ENCODE measurements around the gene TGIF1. TPM values are rescaled to one million over a fixed set of nuclear protein-coding genes. Genes with fewer than 3 reads are reported as not detected.

Gene TGIF1
- total RNA-seq, 2 experiments from 2014 or later = 12.5 to 14.7 TPM

DNA sequence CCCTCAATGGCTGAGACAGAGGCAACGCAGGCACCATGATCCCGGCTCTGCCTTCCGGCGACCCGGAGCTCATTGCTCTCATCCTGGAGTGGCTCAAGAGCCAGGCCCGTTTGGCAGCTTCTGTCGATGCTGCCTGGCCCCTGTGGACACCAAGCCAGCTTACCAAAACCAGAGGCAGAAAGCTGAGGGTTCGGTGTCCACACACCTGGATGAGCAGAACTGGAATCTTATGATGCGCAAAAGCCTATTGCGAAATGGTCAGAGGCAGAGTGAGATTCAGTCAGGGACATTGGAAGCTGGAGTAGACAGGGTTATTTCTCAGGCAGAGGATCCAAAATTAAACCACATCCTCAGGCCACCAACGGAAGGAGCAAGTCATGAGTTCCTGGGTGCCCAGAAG lies 34.9 kb upstream of the TGIF1 start:
- ChIA-PET CTCF (no interaction called here), POLR2A (no interaction called here)
- Mint-ChIP-seq H3K36me3 (ENCODE audit: low read depth) (no peaks in the 10 kb centered on the region), H3K9me3 (no peaks in the 10 kb centered on the region), H3K4me3 (no peak overlapping the region), H3K27me3 (no peaks in the 10 kb centered on the region), H3K4me1 (peaks cover 10% of the 10 kb centered on the region), H3K27ac (no peak overlapping the region)
- no peak for DNase-seq

DNA sequence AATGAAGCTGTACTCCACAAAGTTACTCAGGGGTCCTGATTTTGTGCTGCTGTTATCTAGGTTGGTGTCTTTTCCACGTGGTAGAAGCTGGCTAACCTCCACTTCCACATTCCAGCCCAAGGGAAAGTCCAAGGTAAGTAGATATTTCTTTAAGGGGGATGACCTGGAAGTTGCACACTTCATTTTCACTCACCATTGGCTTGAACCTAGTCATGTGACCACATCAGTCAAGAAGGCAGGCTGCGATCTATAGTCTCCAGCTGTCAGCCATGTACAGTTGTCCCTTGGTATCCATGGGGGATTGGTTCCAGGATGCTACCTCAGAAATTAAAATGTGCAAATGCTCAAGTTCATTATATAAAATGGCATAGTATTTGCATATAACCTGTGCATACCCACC lies 31.9 kb upstream of the TGIF1 start:
- CTCF ChIA-PET = interaction anchor here (0.6 kb wide), 2 partner anchors 12 to 118 kb away, joined by 4 to 5 read pairs; no protein-coding TSS in a partner anchor
- POLR2A ChIA-PET = interaction anchor here (0.6 kb wide), 1 partner anchor 18 kb away, joined by 5 read pairs; no protein-coding TSS in a partner anchor
- Mint-ChIP-seq H3K27me3 (no peaks in the 10 kb centered on the region), H3K4me3 (no peak overlapping the region), H3K27ac (no peak overlapping the region), H3K9me3 (peaks cover 2% of the 10 kb centered on the region), H3K36me3 (ENCODE audit: low read depth) (no peaks in the 10 kb centered on the region), H3K4me1 (no peaks in the 10 kb centered on the region)
- no peak for DNase-seq

DNA sequence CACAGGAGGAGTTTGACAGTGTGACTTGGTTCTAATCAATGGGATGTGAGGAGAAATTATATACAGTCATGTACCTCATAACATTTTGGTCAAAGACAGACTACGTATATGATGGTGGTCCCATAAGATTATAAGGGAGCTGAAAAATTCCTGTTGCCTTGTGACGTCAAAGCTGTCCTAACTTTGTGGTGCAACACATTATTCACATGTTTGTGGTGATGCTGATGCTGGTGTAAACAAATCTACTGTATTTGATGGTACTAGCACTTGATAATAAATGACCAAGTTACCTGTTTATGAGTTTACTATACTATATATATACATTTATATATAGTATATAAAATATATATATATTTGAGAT lies 29.1 kb upstream of the TGIF1 start:
- Mint-ChIP-seq H3K27me3 (no peaks in the 10 kb centered on the region), H3K9me3 (peaks cover 2% of the 10 kb centered on the region), H3K4me3 (no peak overlapping the region), H3K36me3 (ENCODE audit: low read depth) (no peaks in the 10 kb centered on the region), H3K4me1 (no peaks in the 10 kb centered on the region), H3K27ac (no peak overlapping the region)
- ChIA-PET POLR2A (no interaction called here), CTCF (interaction anchor here (0.5 kb wide), 1 partner anchor 34 kb away, joined by 3 read pairs; no protein-coding TSS in a partner anchor)
- DNase-seq = no peak

DNA sequence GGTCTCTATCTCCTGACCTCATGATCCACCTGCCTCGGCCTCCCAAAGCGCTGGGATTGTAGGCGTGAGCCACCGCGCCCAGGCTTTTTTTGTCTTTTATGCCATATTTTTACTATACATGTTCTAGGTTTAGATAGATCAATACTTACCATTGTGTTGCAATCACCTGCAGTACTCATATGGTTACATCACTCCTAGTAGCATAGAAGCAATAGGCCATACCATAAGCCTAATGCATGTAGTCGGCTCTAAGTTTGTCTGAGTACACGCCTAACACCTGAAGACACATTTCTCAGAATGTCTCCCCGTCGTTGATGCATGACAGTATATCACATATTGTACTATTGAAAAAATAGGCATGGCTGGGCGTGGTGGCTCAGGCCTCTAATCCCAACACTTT lies 27.1 kb upstream of the TGIF1 start:
- ChIA-PET CTCF (interaction anchor here (1.2 kb wide), 1 partner anchor 10 kb away, joined by 3 read pairs; no protein-coding TSS in a partner anchor), POLR2A (no interaction called here)
- no peaks in the 10 kb centered on the region for H3K4me1 Mint-ChIP-seq
- no peak overlapping the region for H3K4me3 Mint-ChIP-seq
- no peak for DNase-seq
- H3K27ac Mint-ChIP-seq = no peak overlapping the region
- H3K36me3 Mint-ChIP-seq (ENCODE audit: low read depth) = no peaks in the 10 kb centered on the region
- no peaks in the 10 kb centered on the region for H3K27me3 Mint-ChIP-seq
- H3K9me3 Mint-ChIP-seq = peaks cover 2% of the 10 kb centered on the region

DNA sequence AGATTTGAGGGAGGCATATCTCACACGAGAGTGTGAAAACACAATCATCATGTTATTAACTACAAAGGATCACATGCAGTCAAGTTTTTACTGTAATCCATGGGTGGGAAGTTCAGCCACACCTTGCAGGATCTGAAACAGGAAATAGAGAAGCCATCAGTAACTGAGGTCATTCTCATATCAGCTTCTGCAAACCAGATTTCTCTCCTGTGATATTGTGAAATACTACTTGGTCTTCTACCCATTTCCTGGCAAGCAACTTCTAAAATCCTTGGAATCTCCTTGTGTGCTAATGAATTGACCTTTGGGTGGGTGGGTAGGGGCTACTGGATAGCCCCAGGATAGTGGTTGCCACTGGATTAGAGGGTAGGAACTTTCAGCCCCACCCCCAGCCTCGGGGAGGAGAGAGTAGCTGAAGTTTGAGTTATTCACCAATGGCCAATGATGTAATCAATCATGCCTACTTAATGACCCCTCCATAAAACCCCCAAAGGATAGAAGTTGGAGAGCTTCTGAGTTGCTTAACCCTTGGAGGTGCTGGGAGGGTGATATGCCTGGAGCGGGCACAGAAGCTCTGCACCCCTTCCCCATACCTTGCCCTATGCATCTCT lies 25.6 kb upstream of the TGIF1 start:
- no peak for DNase-seq
- no peaks in the 10 kb centered on the region for H3K36me3 Mint-ChIP-seq (ENCODE audit: low read depth)
- no peaks in the 10 kb centered on the region for H3K27me3 Mint-ChIP-seq
- ChIA-PET CTCF (interaction anchor here (0.5 to 1.3 kb wide), 3 partner anchors 23 to 102 kb away, joined by 3 read pairs; no protein-coding TSS in a partner anchor), POLR2A (no interaction called here)
- H3K27ac Mint-ChIP-seq = no peak overlapping the region
- no peaks in the 10 kb centered on the region for H3K4me1 Mint-ChIP-seq
- H3K9me3 Mint-ChIP-seq = peaks cover 2% of the 10 kb centered on the region
- no peak overlapping the region for H3K4me3 Mint-ChIP-seq

DNA sequence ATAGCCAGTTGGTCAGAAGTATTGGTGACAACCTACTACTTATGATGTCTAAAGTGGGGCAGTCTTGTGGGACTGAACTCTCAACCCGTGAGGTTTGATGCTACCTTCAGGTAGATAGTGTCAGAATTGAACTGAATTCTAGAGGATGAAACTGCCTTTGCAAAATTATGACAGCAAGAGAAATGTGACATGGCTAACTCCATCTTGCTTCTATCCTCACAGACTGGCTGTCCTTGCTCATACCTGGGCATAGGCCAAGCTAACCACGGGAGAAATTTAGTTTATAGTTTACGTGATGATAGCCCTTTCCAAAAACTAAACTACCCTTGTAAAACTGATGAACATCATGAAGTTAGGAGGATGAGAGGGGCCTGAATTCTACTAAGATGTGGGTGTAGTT lies 24.9 kb upstream of the TGIF1 start:
- Mint-ChIP-seq H3K27ac (no peak overlapping the region), H3K9me3 (peaks cover 2% of the 10 kb centered on the region), H3K4me1 (no peaks in the 10 kb centered on the region), H3K36me3 (ENCODE audit: low read depth) (no peaks in the 10 kb centered on the region), H3K27me3 (no peaks in the 10 kb centered on the region), H3K4me3 (no peak overlapping the region)
- POLR2A ChIA-PET = no interaction called here
- CTCF ChIA-PET = interaction anchor here (0.5 to 1.3 kb wide), 2 partner anchors 22 to 102 kb away, joined by 3 read pairs; no protein-coding TSS in a partner anchor
- DNase-seq = no peak

DNA sequence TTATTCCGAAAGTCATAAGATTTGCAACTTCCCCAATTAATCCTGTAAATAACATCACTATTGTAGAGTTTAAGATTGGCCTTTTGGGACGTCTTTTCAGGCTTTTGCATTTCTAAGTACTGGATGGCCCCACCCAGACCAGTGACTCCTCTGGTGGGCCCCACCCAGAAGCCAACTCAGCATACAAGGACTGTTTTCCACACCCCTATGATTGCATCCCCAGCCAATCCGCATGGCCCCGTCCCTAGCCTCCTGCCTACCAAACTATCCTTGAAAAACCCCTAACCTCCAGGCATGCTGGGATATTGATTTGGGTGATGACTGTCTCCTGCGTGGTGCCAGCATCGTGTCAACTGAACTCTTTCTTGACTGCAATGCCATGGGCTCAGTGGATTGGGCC lies 24.5 kb upstream of the TGIF1 start:
- Mint-ChIP-seq H3K36me3 (ENCODE audit: low read depth) (no peaks in the 10 kb centered on the region), H3K27me3 (no peaks in the 10 kb centered on the region), H3K27ac (no peak overlapping the region), H3K4me3 (no peak overlapping the region), H3K4me1 (no peaks in the 10 kb centered on the region), H3K9me3 (peaks cover 2% of the 10 kb centered on the region)
- no peak for DNase-seq
- ChIA-PET POLR2A (no interaction called here), CTCF (no interaction called here)

DNA sequence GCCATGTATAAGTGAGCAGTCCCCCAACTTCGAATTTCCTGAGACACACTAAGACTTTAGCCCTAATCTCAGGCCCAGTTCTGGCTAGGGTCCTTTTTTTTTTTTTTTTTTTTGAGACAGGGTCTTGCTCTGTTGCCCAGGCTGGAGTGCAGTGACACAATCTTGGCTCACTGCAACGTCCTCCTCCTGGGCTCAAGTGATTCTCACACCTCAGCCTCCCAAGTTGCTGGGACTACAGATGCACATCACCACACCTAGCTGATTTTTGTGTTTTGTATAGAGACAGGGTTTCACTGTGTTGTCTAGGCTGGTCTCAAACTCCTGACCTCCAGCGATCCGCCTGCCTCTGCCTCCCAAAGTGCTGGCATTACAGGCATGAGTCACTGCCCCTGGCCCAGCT lies 23.9 kb upstream of the TGIF1 start:
- Mint-ChIP-seq H3K4me1 (no peaks in the 10 kb centered on the region), H3K36me3 (ENCODE audit: low read depth) (no peaks in the 10 kb centered on the region), H3K4me3 (no peak overlapping the region), H3K27ac (no peak overlapping the region), H3K9me3 (no peaks in the 10 kb centered on the region), H3K27me3 (no peaks in the 10 kb centered on the region)
- POLR2A ChIA-PET = no interaction called here
- CTCF ChIA-PET = no interaction called here
- no peak for DNase-seq

DNA sequence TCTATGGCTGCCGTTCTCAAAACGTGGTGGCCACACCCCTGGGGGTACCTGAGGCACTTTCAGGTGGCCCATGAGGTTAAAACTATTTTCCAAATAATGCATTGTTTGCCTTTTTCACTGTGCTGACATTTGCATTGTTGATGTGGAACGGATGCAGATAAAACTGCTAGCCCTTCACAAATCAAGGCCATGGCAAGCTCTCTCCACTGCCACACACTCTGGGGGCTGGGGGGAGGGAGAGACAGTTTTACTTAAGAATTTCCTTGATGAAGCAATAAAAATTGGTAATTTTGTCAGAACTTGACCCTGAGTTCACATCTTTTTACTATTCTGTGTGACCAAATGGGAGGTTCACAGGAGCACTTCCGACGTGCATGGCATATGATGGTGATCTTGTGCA lies 22.0 kb upstream of the TGIF1 start:
- Mint-ChIP-seq H3K4me3 (no peak overlapping the region), H3K4me1 (no peaks in the 10 kb centered on the region), H3K27ac (no peak overlapping the region), H3K36me3 (ENCODE audit: low read depth) (no peaks in the 10 kb centered on the region), H3K27me3 (no peaks in the 10 kb centered on the region), H3K9me3 (no peaks in the 10 kb centered on the region)
- ChIA-PET CTCF (no interaction called here), POLR2A (no interaction called here)
- DNase-seq = no peak

DNA sequence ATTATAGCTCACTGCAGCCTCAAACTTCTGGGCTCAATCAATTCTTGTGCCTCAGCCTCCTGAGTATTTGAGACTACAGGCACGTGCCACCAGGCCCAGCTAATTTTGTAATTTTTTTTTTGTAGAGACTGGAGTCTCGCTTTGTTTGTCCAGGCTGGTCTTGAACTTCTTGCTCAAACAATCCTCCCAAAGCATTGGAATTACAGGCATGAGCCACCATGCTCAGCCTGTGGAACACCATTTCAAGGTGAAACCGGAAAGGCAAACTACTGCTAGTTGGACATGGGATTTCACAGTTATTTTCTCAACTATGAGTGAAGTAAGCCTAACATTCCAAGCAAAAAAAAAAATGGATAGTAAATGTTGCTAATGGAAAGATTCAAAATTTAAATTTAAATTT lies 20.9 kb upstream of the TGIF1 start:
- POLR2A ChIA-PET = no interaction called here
- Mint-ChIP-seq H3K4me3 (no peak overlapping the region), H3K9me3 (no peaks in the 10 kb centered on the region), H3K27me3 (no peaks in the 10 kb centered on the region), H3K4me1 (no peaks in the 10 kb centered on the region), H3K36me3 (ENCODE audit: low read depth) (no peaks in the 10 kb centered on the region), H3K27ac (no peak overlapping the region)
- CTCF ChIA-PET = interaction anchor here (0.6 to 0.7 kb wide), 2 partner anchors 13 to 826 kb away, joined by 3 read pairs; no protein-coding TSS in a partner anchor
- DNase-seq = no peak

DNA sequence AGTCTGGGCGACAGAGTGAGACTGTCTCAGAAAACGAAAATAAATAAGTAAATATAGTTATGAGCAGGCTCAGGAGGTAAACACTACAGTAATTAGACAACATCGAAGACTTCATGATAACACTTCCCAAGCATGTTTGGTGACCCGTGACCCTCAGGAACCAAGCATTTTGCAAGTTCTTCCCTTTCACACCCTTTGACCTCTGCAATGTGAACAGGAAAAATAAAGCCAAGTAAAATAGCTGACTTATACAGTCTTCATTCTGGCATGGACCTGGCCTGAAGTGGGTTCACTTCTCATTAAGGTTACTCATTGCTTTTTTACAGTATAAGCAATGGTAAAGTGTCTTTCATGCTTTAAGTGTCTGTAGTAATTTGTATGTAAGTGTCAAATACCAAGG lies 15.3 kb upstream of the TGIF1 start:
- H3K9me3 Mint-ChIP-seq = no peaks in the 10 kb centered on the region
- POLR2A ChIA-PET = no interaction called here
- no peaks in the 10 kb centered on the region for H3K36me3 Mint-ChIP-seq (ENCODE audit: low read depth)
- H3K4me3 Mint-ChIP-seq = no peak overlapping the region
- H3K27ac Mint-ChIP-seq = no peak overlapping the region
- peaks cover 3% of the 10 kb centered on the region for H3K27me3 Mint-ChIP-seq
- no peaks in the 10 kb centered on the region for H3K4me1 Mint-ChIP-seq
- no peak for DNase-seq
- CTCF ChIA-PET = no interaction called here

DNA sequence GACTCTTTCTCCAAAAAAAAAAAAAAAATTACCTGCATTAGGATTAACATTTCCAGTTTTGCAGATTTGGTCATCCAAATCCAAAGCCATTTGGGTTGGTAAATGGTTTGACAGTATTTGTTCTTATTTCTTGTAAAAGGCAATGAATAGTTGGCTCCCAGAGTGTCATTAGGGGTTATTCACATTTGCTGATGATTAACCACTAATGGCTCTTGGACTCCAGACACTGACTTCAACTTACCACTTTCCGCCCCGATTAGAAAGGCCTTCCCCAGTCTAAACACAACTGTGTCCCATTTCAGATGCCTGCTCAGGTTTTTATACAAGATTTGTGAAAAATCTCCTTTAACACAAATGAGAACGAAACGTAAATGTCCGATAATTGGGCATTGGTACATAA lies 9.6 kb upstream of the TGIF1 start:
- no peaks in the 10 kb centered on the region for H3K36me3 Mint-ChIP-seq (ENCODE audit: low read depth)
- no peak overlapping the region for H3K4me3 Mint-ChIP-seq
- ChIA-PET CTCF (interaction anchor here (2.9 kb wide), 1 partner anchor 13 kb away, joined by 10 read pairs; no protein-coding TSS in a partner anchor), POLR2A (no interaction called here)
- peaks cover 3% of the 10 kb centered on the region for H3K4me1 Mint-ChIP-seq
- peaks cover 6% of the 10 kb centered on the region for H3K27me3 Mint-ChIP-seq
- no peak for DNase-seq
- no peak overlapping the region for H3K27ac Mint-ChIP-seq
- H3K9me3 Mint-ChIP-seq = no peaks in the 10 kb centered on the region

DNA sequence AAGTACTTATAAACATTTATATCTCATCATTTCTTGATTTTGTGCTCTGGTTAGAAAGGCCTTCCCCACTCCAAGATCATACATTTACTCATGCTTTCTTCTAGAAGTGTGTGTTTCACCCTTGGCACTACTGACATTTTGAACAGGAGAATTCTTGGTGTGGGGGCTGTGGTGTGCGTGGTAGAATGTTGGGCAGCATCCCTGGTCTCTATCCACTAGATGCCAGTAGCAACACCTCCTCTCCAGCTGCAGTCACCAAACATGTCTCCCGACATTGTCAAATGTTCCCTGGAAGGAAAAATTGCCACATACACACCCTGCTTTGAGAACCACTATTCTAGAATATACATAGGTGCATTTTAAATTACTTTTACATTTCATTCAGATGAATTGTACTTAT lies 8.7 kb upstream of the TGIF1 start:
- no peaks in the 10 kb centered on the region for H3K36me3 Mint-ChIP-seq (ENCODE audit: low read depth)
- ChIA-PET CTCF (interaction anchor here (2.9 kb wide), 1 partner anchor 12 kb away, joined by 10 read pairs; no protein-coding TSS in a partner anchor), POLR2A (no interaction called here)
- H3K4me1 Mint-ChIP-seq = peaks cover 7% of the 10 kb centered on the region
- H3K4me3 Mint-ChIP-seq = no peak overlapping the region
- no peak overlapping the region for H3K27ac Mint-ChIP-seq
- peaks cover 6% of the 10 kb centered on the region for H3K27me3 Mint-ChIP-seq
- no peak for DNase-seq
- H3K9me3 Mint-ChIP-seq = no peaks in the 10 kb centered on the region

DNA sequence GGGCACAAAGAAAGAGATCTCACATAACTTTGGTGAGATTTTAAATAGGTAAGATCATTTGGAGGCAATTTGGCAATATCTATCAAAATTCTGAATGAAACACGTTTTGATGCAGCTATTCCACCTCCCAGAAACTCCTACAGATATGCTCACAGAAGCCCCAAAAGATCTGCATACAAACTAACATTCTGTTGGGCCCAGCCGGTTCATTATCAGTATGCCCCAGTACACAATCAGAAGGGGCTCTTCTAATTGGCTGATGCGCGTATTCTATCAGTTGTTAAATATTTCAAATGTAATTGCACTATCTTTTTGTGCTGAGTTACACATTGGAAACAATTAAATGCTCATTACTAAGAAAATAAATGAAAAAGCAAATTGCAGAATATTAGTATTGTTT lies 7.1 kb upstream of the TGIF1 start:
- H3K4me1 Mint-ChIP-seq = peaks cover 22% of the 10 kb centered on the region
- no peak overlapping the region for H3K27ac Mint-ChIP-seq
- DNase-seq = no peak
- H3K36me3 Mint-ChIP-seq (ENCODE audit: low read depth) = no peaks in the 10 kb centered on the region
- POLR2A ChIA-PET = no interaction called here
- H3K4me3 Mint-ChIP-seq = no peak overlapping the region
- H3K9me3 Mint-ChIP-seq = no peaks in the 10 kb centered on the region
- peaks cover 6% of the 10 kb centered on the region for H3K27me3 Mint-ChIP-seq
- CTCF ChIA-PET = interaction anchor here (2.9 kb wide), 1 partner anchor 11 kb away, joined by 10 read pairs; no protein-coding TSS in a partner anchor

Data from activated CD4-positive, alpha-beta T cell treated with anti-CD3 and anti-CD28 coated beads, Interleukin-2, amount 10 ng/mL, durations not matched to agents 7 days and 5 days (primary cell).